Central memory CD8-positive, alpha-beta T cell (primary cell): Measurements from ENCODE around the gene REXO5.

Experiments used
- ATAC-seq: fragments of 150-1000 bp; cut with Tn5 transposase; replicated peaks from 2 replicates; pipeline ENCODE4 v1.10.0; 2022; ENCODE audit warnings: mild to moderate bottlenecking, moderate FRiP score, moderate number of reproducible peaks; ENCODE audit not compliant: poor library complexity, severe bottlenecking; ENCODE audit errors: extremely low read depth
- DNase-seq, 2 donors: peaks; one replicate each; pipeline ENCODE4 v3.0.0; 2021; ENCODE audit warnings: low spot score in 2 of 2
- H3K27ac Mint-ChIP-seq: one replicate; pipeline ENCODE4 v1.8.0; 2022; ENCODE audit warnings: low read depth, mild to moderate bottlenecking, moderate library complexity, mixed read lengths
- H3K27me3 Mint-ChIP-seq: one replicate; pipeline ENCODE4 v1.8.0; 2022; ENCODE audit warnings: mixed read lengths
- H3K36me3 Mint-ChIP-seq: one replicate; pipeline ENCODE4 v1.8.0; 2022; ENCODE audit warnings: mild to moderate bottlenecking, moderate library complexity, mixed read lengths; ENCODE audit not compliant: insufficient read depth
- H3K4me1 Mint-ChIP-seq: one replicate; pipeline ENCODE4 v1.8.0; 2022; ENCODE audit warnings: mixed read lengths
- H3K4me3 Mint-ChIP-seq: one replicate; pipeline ENCODE4 v1.8.0; 2022; ENCODE audit warnings: mild to moderate bottlenecking, moderate library complexity, mixed read lengths
- H3K9me3 Mint-ChIP-seq: one replicate; pipeline ENCODE4 v1.8.0; 2022; ENCODE audit warnings: mixed read lengths

REXO5 gene

GRCh38 chr16:20889625-20890275, 83.4 kb downstream of the REXO5 start:
- H3K27me3 Mint-ChIP-seq = no peaks in the 10 kb centered on the region

GRCh38 chr16:20894388-20894787, 88.1 kb downstream of the REXO5 start:
- no peak for ATAC-seq
- no peaks in the 10 kb centered on the region for H3K27me3 Mint-ChIP-seq
- DNase-seq = no peak
- H3K9me3 Mint-ChIP-seq = no peaks in the 10 kb centered on the region
- no peak overlapping the region for H3K4me3 Mint-ChIP-seq
- peaks cover 10% of the 10 kb centered on the region for H3K36me3 Mint-ChIP-seq
- no peak overlapping the region for H3K27ac Mint-ChIP-seq
- peaks cover 25% of the 10 kb centered on the region for H3K4me1 Mint-ChIP-seq

More at GRCh38 chr16:20889625-20890275, 83.4 kb downstream of the REXO5 start:
- no peak for DNase-seq
- peaks cover 7% of the 10 kb centered on the region for H3K4me1 Mint-ChIP-seq
- no peak overlapping the region for H3K27ac Mint-ChIP-seq
- no peak for ATAC-seq
- H3K9me3 Mint-ChIP-seq = no peaks in the 10 kb centered on the region
- H3K36me3 Mint-ChIP-seq = peaks cover 6% of the 10 kb centered on the region
- H3K4me3 Mint-ChIP-seq = no peak overlapping the region

- Mint-ChIP-seq H3K27me3 (no peaks in the 10 kb centered on the region), H3K4me1 (peaks cover 47% of the 10 kb centered on the region), H3K27ac (no peak overlapping the region), H3K9me3 (no peaks in the 10 kb centered on the region), H3K36me3 (peaks cover 25% of the 10 kb centered on the region), H3K4me3 (no peak overlapping the region)
- ATAC-seq (no peak), DNase-seq (no peak)
Observed at GRCh38 chr16:20897253-20897897, 91.0 kb downstream of the REXO5 start.

- ATAC-seq = no peak
- no peaks in the 10 kb centered on the region for H3K9me3 Mint-ChIP-seq
- peaks cover 24% of the 10 kb centered on the region for H3K36me3 Mint-ChIP-seq
- no peak overlapping the region for H3K4me3 Mint-ChIP-seq
- H3K27me3 Mint-ChIP-seq = no peaks in the 10 kb centered on the region
- peaks cover 51% of the 10 kb centered on the region for H3K4me1 Mint-ChIP-seq
- H3K27ac Mint-ChIP-seq = no peak overlapping the region
- DNase-seq = no peak
Observed at GRCh38 chr16:20897922-20898321, 91.6 kb downstream of the REXO5 start.

GRCh38 chr16:20899071-20899470, 92.7 kb downstream of the REXO5 start:
- Mint-ChIP-seq H3K27ac (peak overlapping the region; percentile 99), H3K27me3 (no peaks in the 10 kb centered on the region)
- DNase-seq = no peak

More at GRCh38 chr16:20899071-20899470, 92.7 kb downstream of the REXO5 start:
- H3K9me3 Mint-ChIP-seq = no peaks in the 10 kb centered on the region
- H3K36me3 Mint-ChIP-seq = peaks cover 24% of the 10 kb centered on the region
- no peak for ATAC-seq
- H3K4me1 Mint-ChIP-seq = peaks cover 60% of the 10 kb centered on the region
- H3K4me3 Mint-ChIP-seq = peak overlapping the region; percentile 91
